ENCODE results near the gene ZCCHC4.
"Not testable (repeated sequence)": the region's sequence is repeated elsewhere in the genome, so short reads cannot be mapped to it uniquely, and the experiment has no call there.

ZCCHC4 gene

DNA sequence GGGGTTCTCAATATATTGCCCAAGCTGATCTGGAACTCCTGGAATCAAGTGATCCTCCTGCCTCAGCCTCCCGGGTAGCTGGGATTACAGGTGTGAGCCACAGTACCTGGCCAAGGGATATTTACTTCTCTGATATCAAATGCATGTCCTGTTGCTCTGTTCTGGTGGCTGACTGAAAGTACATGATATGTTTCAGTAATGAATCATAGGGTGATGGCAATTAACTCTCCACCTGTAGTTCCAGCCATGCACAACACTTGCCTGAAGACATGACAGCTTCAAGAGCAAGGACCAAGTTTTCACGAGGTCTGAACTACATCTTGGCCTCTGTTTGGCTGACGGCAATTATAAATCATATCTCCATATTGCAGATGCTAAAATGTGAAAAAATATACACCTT, 9.1 kb downstream of the ZCCHC4 start:
- no peak for DNase-seq (ENCODE audit: low read depth)

GRCh38 chr4:25328463-25328862, 15.9 kb downstream of the ZCCHC4 start:
- DNase-seq (ENCODE audit: low read depth), result not testable (repeated sequence)

DNA sequence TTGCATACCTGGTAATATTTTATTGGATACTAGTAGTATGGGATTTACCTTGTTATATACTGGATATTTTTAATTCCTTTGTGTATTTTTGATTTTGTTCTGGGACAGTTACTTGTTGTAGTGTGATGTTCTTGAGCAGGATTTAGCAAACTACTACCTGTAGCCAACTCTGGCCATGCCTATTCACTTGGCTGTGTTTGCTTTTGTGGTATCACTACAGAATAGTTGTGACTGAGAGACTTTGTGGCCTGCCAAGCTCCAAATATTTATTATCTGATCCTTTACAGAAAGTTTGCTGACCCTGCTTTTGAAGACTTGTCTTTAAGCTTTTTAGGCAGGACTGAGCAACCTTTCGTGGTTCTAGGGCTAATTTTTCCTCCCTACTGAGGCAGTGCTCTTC, 17.8 kb downstream of the ZCCHC4 start:
- no peak for DNase-seq (ENCODE audit: low read depth)

- no peak for DNase-seq (ENCODE audit: low read depth)
These were observed 18.6 kb downstream of the ZCCHC4 start for GRCh38 chr4:25330905-25331808.

DNA sequence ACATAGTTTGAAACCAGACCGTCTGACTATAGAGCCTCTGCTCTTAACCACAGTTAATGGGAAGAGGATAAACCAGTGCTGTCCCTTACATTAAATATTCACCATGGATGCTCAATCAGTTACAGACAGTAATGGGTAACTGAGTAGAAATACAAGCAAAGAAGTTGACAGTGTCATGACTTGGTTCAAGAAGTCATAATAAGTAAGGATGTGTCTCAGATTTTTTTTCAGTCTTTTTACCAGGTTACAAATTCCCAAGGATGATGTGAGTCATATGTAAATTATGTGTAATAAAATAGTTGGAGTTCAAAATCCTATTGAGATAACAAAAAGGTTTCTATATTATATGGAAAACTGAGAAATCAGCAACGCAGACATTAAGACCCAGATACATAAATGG, 31.1 kb downstream of the ZCCHC4 start:
- DNase-seq (ENCODE audit: low read depth), result no peak

DNA sequence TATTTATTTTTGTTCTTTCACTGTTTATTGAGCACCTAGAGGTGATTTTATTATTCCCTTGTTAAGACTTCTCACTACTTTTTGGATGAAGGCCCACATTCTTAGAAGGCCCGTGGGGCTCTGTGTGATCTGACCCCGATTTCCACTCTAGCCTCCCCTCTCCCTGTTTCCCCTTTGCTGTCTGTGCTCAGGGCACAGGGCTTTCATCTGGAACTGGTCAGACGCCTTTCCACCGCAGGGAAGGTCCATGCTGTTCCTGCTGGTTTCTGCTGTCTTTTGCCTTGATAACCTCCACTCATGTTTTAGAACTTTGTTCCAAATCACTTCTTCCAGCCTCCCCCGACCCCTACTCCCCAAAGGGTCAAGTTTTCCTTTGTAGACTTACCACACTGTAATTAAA, 33.2 kb downstream of the ZCCHC4 start:
- no peak for DNase-seq (ENCODE audit: low read depth)

DNA sequence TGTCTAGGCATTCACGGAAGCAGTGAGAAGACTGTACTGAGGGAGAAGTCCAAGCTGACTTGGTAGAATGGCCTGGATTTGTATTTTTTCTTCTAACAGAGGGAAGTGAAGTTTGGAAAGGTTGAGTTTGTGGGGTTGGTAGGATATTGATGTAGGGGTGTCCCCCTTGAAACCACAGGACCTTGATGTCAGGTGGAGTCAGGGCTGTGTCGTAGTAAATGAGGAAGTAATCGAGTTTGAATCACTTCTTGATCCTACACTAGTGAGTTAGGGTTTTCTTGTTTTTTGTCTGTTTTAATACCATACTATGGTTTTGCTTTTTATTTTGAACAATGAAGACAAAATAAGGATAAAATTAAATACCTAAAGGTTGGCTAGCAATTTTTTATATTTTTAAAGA, 34.3 kb downstream of the ZCCHC4 start:
- DNase-seq (ENCODE audit: low read depth), result no peak

DNA sequence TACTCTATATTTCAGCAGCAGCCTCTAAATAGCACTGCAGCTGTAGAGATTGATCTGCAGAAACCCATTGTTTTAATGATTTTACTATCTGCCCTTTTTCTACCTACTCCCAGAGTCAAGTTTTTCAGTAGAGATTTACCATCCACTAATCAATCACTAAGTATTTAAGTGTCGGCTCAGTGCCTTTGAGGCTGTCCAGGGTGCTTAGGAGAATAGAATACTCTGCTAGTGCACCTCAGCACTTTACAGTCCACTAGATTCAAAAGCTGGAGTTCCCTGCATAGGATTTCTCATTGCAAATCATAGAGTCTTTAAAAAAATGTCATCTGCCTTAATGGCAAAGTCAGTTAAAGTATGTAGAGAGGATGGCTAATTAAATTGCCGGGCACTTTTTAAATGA, 34.9 kb downstream of the ZCCHC4 start:
- DNase-seq (ENCODE audit: low read depth), result no peak

DNA sequence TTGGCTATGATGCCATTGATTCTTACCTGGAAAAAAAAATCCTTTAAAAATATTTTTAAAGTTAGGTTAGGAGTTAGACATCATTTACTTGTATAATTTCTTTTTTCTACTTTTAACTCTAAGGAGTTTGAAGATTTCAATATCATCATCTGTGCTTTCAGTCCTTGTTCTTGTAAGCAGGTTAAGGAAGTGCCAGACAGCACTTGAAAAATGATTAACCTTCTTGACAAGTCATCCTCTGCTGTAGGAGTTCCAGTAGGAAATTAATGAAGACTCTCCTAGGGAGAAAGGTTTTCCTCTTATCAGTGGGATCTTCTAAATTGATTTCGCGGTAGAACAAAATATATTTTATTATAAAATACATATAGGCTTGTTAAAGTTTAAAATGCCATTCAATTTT, 35.4 kb downstream of the ZCCHC4 start:
- DNase-seq (ENCODE audit: low read depth), result no peak

DNA sequence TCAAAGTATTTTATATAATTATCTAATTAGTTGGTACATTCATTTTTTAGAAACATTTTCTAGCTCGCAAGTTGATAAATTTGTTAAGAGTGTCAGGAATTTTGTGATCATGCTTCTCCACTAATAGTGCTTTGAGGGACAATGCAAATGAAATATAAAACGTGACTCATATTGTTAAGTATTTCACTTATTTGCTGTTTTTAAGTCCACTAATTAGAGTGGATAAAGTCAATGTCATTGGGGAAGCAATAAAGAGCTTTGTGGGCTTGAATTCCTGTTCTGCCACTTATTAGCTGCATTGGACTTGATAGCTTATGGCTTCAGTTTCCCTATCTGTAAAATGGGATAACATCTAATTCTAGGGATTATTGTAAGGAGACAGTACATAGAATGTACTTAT, 38.0 kb downstream of the ZCCHC4 start:
- DNase-seq (ENCODE audit: low read depth), result no peak

DNA sequence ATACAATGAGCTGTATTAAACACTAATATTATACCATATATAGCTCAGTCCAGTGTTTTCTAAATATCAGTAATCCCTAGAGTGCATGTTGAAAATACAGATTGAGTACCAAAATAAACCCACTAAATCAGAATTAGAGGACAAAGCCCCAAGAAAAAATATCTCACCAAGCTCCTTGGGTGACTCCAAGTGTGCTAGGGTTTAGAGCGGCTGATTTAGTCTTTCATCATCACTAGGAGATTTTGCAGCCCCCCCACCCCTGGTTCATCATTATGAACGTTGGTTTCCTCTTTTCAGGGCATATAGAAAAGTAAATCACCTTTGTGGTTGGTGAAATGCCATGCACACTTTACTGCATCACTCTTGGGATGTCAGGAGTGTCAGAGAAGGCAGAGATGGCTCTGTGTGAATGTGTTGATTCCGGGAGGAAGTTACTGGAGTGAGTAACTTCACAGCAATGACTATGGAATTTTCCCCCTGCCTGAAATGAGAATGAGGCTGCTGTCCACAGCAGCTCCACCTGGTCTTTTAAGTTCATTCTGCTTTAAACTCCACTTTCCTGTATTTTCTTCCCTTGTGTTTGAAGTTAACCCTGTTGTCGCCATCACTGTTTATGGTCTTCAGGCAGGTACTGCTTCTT, 39.3 kb downstream of the ZCCHC4 start:
- no peak for DNase-seq (ENCODE audit: low read depth)

DNA sequence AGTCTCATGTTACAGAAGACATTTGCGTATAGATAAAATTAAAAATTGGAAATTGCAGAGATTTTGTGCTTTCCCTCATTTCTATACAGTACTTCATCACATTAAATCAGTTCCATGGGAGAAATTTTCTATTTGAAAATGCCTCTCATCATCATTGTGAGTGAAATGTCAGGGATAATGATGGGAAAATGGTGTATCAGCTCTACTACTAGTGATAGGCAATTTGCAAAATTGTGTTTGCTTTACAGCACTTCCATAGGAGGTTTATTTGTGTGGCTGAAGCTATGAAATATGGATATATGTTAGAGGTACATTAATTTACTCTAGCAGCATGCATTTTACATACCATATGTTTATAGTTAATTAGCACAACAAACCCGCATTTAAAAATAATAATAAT, 43.5 kb downstream of the ZCCHC4 start:
- no peak for DNase-seq (ENCODE audit: low read depth)

GRCh38 chr4:25358515-25359275, 46.1 kb downstream of the ZCCHC4 start:
- no peak for DNase-seq (ENCODE audit: low read depth)

- no peak for DNase-seq (ENCODE audit: low read depth)
These were observed 48.7 kb downstream of the ZCCHC4 start for GRCh38 chr4:25361253-25361652.

- DNase-seq (ENCODE audit: low read depth), result peak; percentile 32
These were observed 54.5 kb downstream of the ZCCHC4 start for GRCh38 chr4:25367004-25367621.

DNA sequence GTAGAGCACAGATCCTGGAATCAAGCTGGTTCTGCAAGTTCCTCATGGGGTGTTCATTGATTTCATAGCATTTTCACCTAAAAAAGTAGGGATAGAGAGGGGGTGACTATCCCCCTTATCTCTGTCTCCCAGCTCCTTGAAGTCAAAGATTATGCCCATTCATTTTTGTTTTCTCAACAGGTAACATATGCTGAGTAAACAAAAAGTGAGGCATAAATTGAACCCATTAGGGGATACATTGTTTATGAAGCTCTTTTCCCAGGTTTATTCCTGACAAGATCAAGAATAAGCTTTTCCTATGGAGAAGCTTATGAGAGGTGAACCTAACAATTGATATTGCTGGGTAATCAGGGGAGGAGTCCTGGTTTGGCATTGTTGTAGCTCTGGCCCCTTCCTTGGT, 55.3 kb downstream of the ZCCHC4 start:
- DNase-seq (ENCODE audit: low read depth), result no peak

GRCh38 chr4:25368315-25368714, 55.7 kb downstream of the ZCCHC4 start:
- DNase-seq (ENCODE audit: low read depth), result no peak

GRCh38 chr4:25370242-25370641, 57.7 kb downstream of the ZCCHC4 start:
- no peak for DNase-seq (ENCODE audit: low read depth)

GRCh38 chr4:25372549-25372948, 60.0 kb downstream of the ZCCHC4 start:
- DNase-seq (ENCODE audit: low read depth), result not testable (repeated sequence)

DNA sequence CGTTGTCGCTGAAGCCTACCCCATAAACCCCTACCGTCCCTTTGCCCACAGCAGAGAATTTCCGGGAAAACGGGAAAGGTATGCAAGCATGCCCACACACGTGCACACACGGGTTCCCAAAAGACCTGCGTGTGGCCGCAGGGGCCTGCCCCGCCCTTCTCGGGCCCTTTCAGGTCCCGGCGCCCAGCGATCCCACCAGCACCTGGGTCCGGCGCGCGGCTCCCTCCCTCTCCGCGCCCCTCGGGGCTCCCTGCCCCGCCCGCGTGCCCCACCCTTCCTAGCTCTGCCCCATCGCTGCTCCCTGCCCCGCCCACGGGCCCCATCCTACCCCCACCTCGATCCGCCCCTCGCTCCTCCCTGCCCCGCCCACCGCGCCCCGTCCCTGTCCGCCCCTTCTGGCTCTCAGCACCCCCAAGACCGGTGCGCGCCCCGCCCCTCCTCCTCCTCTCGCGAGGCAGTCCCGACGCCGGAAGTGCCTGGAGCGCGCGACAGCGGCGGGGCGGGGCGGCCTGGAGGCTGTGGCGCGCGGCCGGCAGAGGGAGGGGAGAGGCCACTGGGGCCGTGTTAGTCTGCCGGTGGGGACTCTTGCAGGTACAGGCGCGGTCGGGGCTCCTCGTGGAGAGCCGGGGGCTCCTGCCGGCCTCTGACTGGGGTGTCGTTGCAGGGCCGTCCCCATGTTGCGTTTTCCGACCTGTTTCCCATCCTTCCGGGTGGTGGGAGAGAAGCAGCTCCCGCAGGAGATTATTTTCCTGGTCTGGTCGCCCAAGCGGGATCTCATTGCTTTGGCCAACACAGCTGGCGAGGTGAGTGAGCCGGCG, 64.4 kb downstream of the ZCCHC4 start, which contains the start of gene ANAPC4:
Gene ANAPC4 (plus strand): TSS at position 510 of the 818 bp plus-strand sequence. CDS start 165 bp downstream, at position 675.
- peak; percentile 90 for DNase-seq (ENCODE audit: low read depth)
